Ovary (tissue), 9 donors: Measurements from ENCODE around the gene SNAI3. TPM values are rescaled to one million over a fixed set of nuclear protein-coding genes. Genes with fewer than 3 reads are reported as not detected.

Source experiments
- DNase-seq, 5 donors: peaks; one replicate each; pipeline ENCODE4 v3.0.0-alpha.2; 2019 to 2020
- H3K27ac ChIP-seq, 2 donors: fragments of 200-600 bp; one replicate each; pipeline versions ENCODE4 v1.5.1 to v1.8.0; 2019 to 2022
- H3K27me3 ChIP-seq: fragments of 200-600 bp; one replicate; pipeline ENCODE4 v1.8.0; 2022
- H3K36me3 ChIP-seq: fragments of 200-600 bp; sonication (generic); one replicate; pipeline ENCODE4 v1.5.1; 2019
- H3K4me1 ChIP-seq: one replicate; pipeline ENCODE4 v1.8.1; 2013; ENCODE audit warnings: mild to moderate bottlenecking, moderate library complexity; ENCODE audit not compliant: insufficient read depth
- H3K4me3 ChIP-seq: fragments of 200-600 bp; sonication (generic); one replicate; pipeline ENCODE4 v1.5.1; 2017
- H3K9me3 ChIP-seq, 2 donors: fragments of 200-600 bp in 1 of 2; sonication (generic) in 1 of 2; one replicate each; pipeline versions ENCODE4 v1.5.1 to v1.8.1; 2013 to 2019; ENCODE audit warnings: mild to moderate bottlenecking in 1 of 2, moderate library complexity in 1 of 2
- EP300 ChIP-seq: sonication (generic); formaldehyde crosslinking; IDR thresholded peaks from one replicate; pipeline ENCODE4 v1.6.1; 2017; ENCODE audit warnings: antibody characterized with exemption
- POLR2A ChIP-seq: fragments of 450-650 bp; IDR thresholded peaks from one replicate; pipeline ENCODE4 v1.6.1; 2017; ENCODE audit warnings: antibody characterized with exemption, mild to moderate bottlenecking, moderate library complexity
- WGBS, 3 donors: extraction: QIAGEN DNeasy Blood & Tissue Kit in 1 of 3; methylation state at CpG; one replicate each; pipeline versions ENCODE4 v1.1.5 to v1.1.7; 2013 to 2017; 5-methylcytosine and 5-hydroxymethylcytosine counted together
- intact Hi-C, 4 donors: fragments of 100-400 bp; cut with DNase I; formaldehyde crosslinking; loops; one replicate each; pipeline versions ENCODE4 v1.11.0 to v1.15.1; 2022 to 2023
- microRNA-seq, 3 donors: library from miRNA; unstranded; fragments of <30 nt; microRNA quantifications; one replicate each; pipeline versions ENCODE4 to v1.2.0, GENCODE V29; 2019 to 2020
- polyA plus RNA-seq, 2 donors: library from polyadenylated mRNA; stranded (reverse); fragments of 200-250 nt in 1 of 2; fragments of 350-450 nt in 1 of 2; fragmentation: Illumina TruSeq in 1 of 2; extraction: RNeasy Lipid Tissue Mini Kit (QIAGEN cat#74804) in 1 of 2; gene quantifications; one replicate each; pipeline ENCODE4 v1.2.3, GENCODE V29; 2013 to 2014
- total RNA-seq, 7 donors: library from RNA; depleted of rRNA in 2 of 7; stranded (reverse); fragments of >200 nt in 2 of 7; fragmentation: NEBNext Ultra II Directional in 3 of 7; extraction: Animal tissue kit (Norgen Biotek cat#: 25700) in 3 of 7; gene quantifications; one replicate each; pipeline versions ENCODE4 v1.1.0 to v1.2.4, GENCODE V29; 2016 to 2023
- TF ChIP-seq, protein P1 (sequence below), 3 donors: fragments of 450-650 bp in 2 of 3; fragments of 200-600 bp in 1 of 3; IDR thresholded peaks; one replicate each; pipeline versions ENCODE4 v1.5.1 to v1.8.0; 2016 to 2022; ENCODE audit warnings: antibody characterized with exemption in 3 of 3, mild to moderate bottlenecking in 1 of 3
- donor health status: DM: no; HTN: no; CAD: no; lungs with moderate emphysema.
- donor health status: DM: no; HTN: no; CAD: no.
- donor health status: Bipolar disorder and iron deficiency.
- donor health status: DM: yes; HTN: yes; CAD: no.
- donor health status: DM: no; HTN: no; CAD: no.
- donor health status: DM: yes; HTN: yes; CAD: no.

SNAI3 gene
- total and polyA plus RNA-seq, 9 donors, result 0.12 to 1.0 (median 0.28) TPM; not detected in 4

DNA sequence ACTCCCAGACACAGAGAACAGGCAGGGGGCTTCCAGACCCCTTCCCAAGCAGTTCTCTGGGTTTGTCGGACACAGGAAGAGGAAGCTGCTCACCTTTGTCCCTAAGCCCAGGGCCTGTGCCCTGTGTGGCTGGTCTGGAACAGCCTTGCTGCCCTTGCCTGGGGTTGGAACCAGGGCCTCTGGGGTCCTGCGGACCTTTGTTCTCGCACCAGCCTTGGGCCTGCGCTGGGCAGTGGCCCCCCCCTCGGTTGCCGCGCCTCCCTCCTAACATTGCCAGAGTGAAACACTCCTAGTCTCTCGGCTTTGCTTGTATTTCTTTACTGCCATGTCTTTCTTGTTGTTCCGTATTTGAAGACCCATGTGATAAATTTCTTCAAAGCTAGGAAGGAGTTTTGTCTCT lies 56.5 kb downstream of the SNAI3 start:
- intact Hi-C loops, result no loop called here
- H3K27me3 ChIP-seq, result no peaks in the 10 kb centered on the region
- DNase-seq, result no peak
- WGBS, 3 donors, result 82 to 83% (median 83%) methylated on average over 9 of the region's 9 CpGs
- H3K27ac ChIP-seq, result no peak overlapping the region
- H3K4me3 ChIP-seq, result no peak overlapping the region
- no peak for TF ChIP-seq EP300
- TF ChIP-seq, protein P1, sequence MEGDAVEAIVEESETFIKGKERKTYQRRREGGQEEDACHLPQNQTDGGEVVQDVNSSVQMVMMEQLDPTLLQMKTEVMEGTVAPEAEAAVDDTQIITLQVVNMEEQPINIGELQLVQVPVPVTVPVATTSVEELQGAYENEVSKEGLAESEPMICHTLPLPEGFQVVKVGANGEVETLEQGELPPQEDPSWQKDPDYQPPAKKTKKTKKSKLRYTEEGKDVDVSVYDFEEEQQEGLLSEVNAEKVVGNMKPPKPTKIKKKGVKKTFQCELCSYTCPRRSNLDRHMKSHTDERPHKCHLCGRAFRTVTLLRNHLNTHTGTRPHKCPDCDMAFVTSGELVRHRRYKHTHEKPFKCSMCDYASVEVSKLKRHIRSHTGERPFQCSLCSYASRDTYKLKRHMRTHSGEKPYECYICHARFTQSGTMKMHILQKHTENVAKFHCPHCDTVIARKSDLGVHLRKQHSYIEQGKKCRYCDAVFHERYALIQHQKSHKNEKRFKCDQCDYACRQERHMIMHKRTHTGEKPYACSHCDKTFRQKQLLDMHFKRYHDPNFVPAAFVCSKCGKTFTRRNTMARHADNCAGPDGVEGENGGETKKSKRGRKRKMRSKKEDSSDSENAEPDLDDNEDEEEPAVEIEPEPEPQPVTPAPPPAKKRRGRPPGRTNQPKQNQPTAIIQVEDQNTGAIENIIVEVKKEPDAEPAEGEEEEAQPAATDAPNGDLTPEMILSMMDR (IDR thresholded peaks at IDR 0.05), result no peak
- TF ChIP-seq POLR2A, result no peak
- H3K4me1 ChIP-seq, result no peaks in the 10 kb centered on the region
- no peaks in the 10 kb centered on the region for H3K36me3 ChIP-seq
- no peaks in the 10 kb centered on the region for H3K9me3 ChIP-seq

DNA sequence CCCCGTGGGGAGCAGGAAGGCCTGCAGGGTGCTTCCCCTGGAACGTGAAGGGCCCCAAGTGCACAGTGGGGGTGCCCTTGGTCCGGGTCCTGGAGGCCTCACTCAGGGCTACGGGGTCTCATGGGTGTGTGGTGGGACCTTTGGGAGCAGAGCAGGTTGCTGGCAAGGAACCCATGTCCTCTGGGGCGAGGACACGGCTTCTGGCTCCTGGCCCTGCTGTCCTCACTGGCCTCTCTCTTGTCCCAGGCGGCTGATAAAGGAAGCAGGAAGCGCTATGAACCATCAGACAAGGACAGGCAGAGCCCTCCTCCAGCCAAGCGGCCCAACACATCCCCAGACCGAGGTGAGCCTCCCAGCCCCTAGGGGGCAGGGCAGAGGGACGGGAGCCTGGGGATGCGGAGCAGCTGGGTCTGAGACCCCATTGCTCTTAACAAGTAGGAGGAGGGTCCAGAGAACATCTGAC lies 57.8 kb downstream of the SNAI3 start:
- no peak overlapping the region for H3K27ac ChIP-seq
- TF ChIP-seq POLR2A, result no peak
- TF ChIP-seq, protein P1 (IDR thresholded peaks at IDR 0.05), result no peak
- TF ChIP-seq EP300, result no peak
- no peaks in the 10 kb centered on the region for H3K27me3 ChIP-seq
- H3K36me3 ChIP-seq, result no peaks in the 10 kb centered on the region
- no peak overlapping the region for H3K4me3 ChIP-seq
- no peaks in the 10 kb centered on the region for H3K9me3 ChIP-seq
- WGBS, 3 donors, result 66 to 70% (median 69%) methylated on average over 11 to 12 of the region's 12 CpGs
- H3K4me1 ChIP-seq, result no peaks in the 10 kb centered on the region
- no peak for DNase-seq
- intact Hi-C loops, result no loop called here

Small RNA genes lying within 50 kb of the gene (microRNA-seq; reads per million reads assigned to microRNA genes)
- gene MIR4722, result 0 reads per million in 3 donors

Other genes starting within 250 kb of the SNAI3 start
- 10 to 100 TPM in 1 of 7 donors, 1 to 10 TPM in 5, under 1 TPM in 1; 0.95 to 11.4 (median 4.3) TPM for gene ZFPM1, start 233.2 kb downstream of the SNAI3 start, total RNA-seq
- 1 to 10 TPM in 1 of 2 donors, under 1 TPM in 1; 0.10 to 1.2 TPM for gene ZFPM1, start 233.2 kb downstream of the SNAI3 start, polyA plus RNA-seq
- 10 to 100 TPM; 16.0 to 40.4 (median 36.5) TPM for gene ZC3H18, start 116.1 kb downstream of the SNAI3 start, total RNA-seq
- gene ZC3H18, start 116.1 kb downstream of the SNAI3 start, polyA plus RNA-seq, result 10 to 100 TPM; 17.1 to 25.3 TPM
- not detected for gene IL17C, start 47.9 kb downstream of the SNAI3 start, total RNA-seq
- not detected for gene IL17C, start 47.9 kb downstream of the SNAI3 start, polyA plus RNA-seq
- gene CYBA, start 35.5 kb downstream of the SNAI3 start, total RNA-seq, result 100 to 1,000 TPM in 1 of 7 donors, 10 to 100 TPM in 6; 17.5 to 244 (median 63.0) TPM
- 10 to 100 TPM in 1 of 2 donors, 1 to 10 TPM in 1; 6.5 to 51.5 TPM for gene CYBA, start 35.5 kb downstream of the SNAI3 start, polyA plus RNA-seq
- 100 to 1,000 TPM in 1 of 7 donors, 10 to 100 TPM in 5, 1 to 10 TPM in 1; 9.1 to 135 (median 20.9) TPM for gene MVD, start 23.4 kb downstream of the SNAI3 start, total RNA-seq
- gene MVD, start 23.4 kb downstream of the SNAI3 start, polyA plus RNA-seq, result 10 to 100 TPM in 1 of 2 donors, 1 to 10 TPM in 1; 9.2 to 22.6 TPM
- 10 to 100 TPM; 17.3 to 26.5 (median 22.2) TPM for gene RNF166, start 19.9 kb upstream of the SNAI3 start, total RNA-seq
- 10 to 100 TPM in 1 of 2 donors, 1 to 10 TPM in 1; 4.7 to 14.0 TPM for gene RNF166, start 19.9 kb upstream of the SNAI3 start, polyA plus RNA-seq
- gene CTU2, start 20.0 kb upstream of the SNAI3 start, total RNA-seq, result 10 to 100 TPM in 6 of 7 donors, 1 to 10 TPM in 1; 8.2 to 36.5 (median 20.5) TPM
- gene CTU2, start 20.0 kb upstream of the SNAI3 start, polyA plus RNA-seq, result 10 to 100 TPM in 1 of 2 donors, under 1 TPM in 1; 0.45 to 12.9 TPM
- 10 to 100 TPM; 27.8 to 93.5 (median 49.1) TPM for gene PIEZO1, start 98.7 kb upstream of the SNAI3 start, total RNA-seq
- 10 to 100 TPM; 13.0 to 62.1 TPM for gene PIEZO1, start 98.7 kb upstream of the SNAI3 start, polyA plus RNA-seq
- 1 to 10 TPM in 4 of 7 donors, under 1 TPM in 2, not detected in 1; 0.66 to 3.2 (median 1.5) TPM for gene CDT1, start 117.3 kb upstream of the SNAI3 start, total RNA-seq
- gene CDT1, start 117.3 kb upstream of the SNAI3 start, polyA plus RNA-seq, result under 1 TPM; 0.18 to 0.56 TPM
- 100 to 1,000 TPM in 2 of 7 donors, 10 to 100 TPM in 5; 51.3 to 150 (median 74.1) TPM for gene APRT, start 125.4 kb upstream of the SNAI3 start, total RNA-seq
- 10 to 100 TPM; 12.7 to 76.9 TPM for gene APRT, start 125.4 kb upstream of the SNAI3 start, polyA plus RNA-seq
- gene GALNS, start 170.4 kb upstream of the SNAI3 start, total RNA-seq, result 10 to 100 TPM; 14.1 to 30.1 (median 21.6) TPM
- gene GALNS, start 170.4 kb upstream of the SNAI3 start, polyA plus RNA-seq, result 10 to 100 TPM; 14.0 to 40.4 TPM
- gene TRAPPC2L, start 170.6 kb upstream of the SNAI3 start, total RNA-seq, result 10 to 100 TPM; 37.2 to 65.7 (median 56.3) TPM
- gene TRAPPC2L, start 170.6 kb upstream of the SNAI3 start, polyA plus RNA-seq, result 100 to 1,000 TPM in 1 of 2 donors, 10 to 100 TPM in 1; 58.6 to 101 TPM
- not detected for gene PABPN1L, start 180.2 kb upstream of the SNAI3 start, total RNA-seq
- under 1 TPM in 1 of 2 donors, not detected in 1; 0.25 TPM for gene PABPN1L, start 180.2 kb upstream of the SNAI3 start, polyA plus RNA-seq